KMS-11 (cell line): ENCODE results near the gene FAM151A.

ENCODE experiments used
- H2AFZ ChIP-seq: fragments of 200-600 bp; sonication (generic); 2 replicates; pipeline ENCODE4 v1.6.1; 2016; ENCODE audit warnings: antibody characterized with exemption, mixed run types, low read depth
- H3K27ac ChIP-seq: fragments of 200-600 bp; sonication (generic); 2 replicates; pipeline ENCODE4 v1.6.1; 2016; ENCODE audit warnings: mild to moderate bottlenecking, mixed run types
- H3K27me3 ChIP-seq: fragments of 200-600 bp; sonication (generic); 2 replicates; pipeline ENCODE4 v1.6.1; 2017; ENCODE audit warnings: mild to moderate bottlenecking, low read depth, mixed run types, moderate library complexity; ENCODE audit not compliant: insufficient read depth
- H3K36me3 ChIP-seq: fragments of 200-600 bp; sonication (generic); 2 replicates; pipeline ENCODE4 v1.6.1; 2017; ENCODE audit warnings: mild to moderate bottlenecking, mixed run types; ENCODE audit not compliant: insufficient read depth
- H3K4me1 ChIP-seq: fragments of 200-600 bp; sonication (generic); 2 replicates; pipeline ENCODE4 v1.6.1; 2016; ENCODE audit warnings: mild to moderate bottlenecking, low read depth, mixed run types; ENCODE audit not compliant: poor library complexity, severe bottlenecking
- H3K4me2 ChIP-seq: fragments of 200-600 bp; sonication (generic); 2 replicates; pipeline ENCODE4 v1.7.0; 2016; ENCODE audit warnings: mild to moderate bottlenecking, mixed run types
- H3K4me3 ChIP-seq: fragments of 200-600 bp; sonication (generic); IDR thresholded peaks from 2 replicates; pipeline ENCODE4 v1.6.1; 2017; ENCODE audit warnings: low read depth, low read length, mixed read lengths; ENCODE audit not compliant: insufficient read depth
- H3K79me2 ChIP-seq: fragments of 200-600 bp; sonication (generic); 2 replicates; pipeline ENCODE4 v1.6.1; 2016; ENCODE audit warnings: low read depth, mixed run types; ENCODE audit not compliant: insufficient read depth
- H3K9ac ChIP-seq: fragments of 200-600 bp; sonication (generic); 2 replicates; pipeline ENCODE4 v1.6.1; 2016; ENCODE audit warnings: mild to moderate bottlenecking, mixed run types
- H4K20me1 ChIP-seq: fragments of 200-600 bp; sonication (generic); 2 replicates; pipeline ENCODE4 v1.6.1; 2016; ENCODE audit warnings: mild to moderate bottlenecking, mixed run types; ENCODE audit not compliant: insufficient read depth
- CTCF ChIP-seq: fragments of 200-600 bp; sonication (generic); conservative IDR thresholded peaks from 2 replicates; pipeline ENCODE4 v1.6.1; 2017; ENCODE audit warnings: low read depth, mild to moderate bottlenecking, antibody characterized with exemption, low read length, moderate library complexity, mixed read lengths

Gene FAM151A

GRCh38 chr1:54658164-54658913 is 35.0 kb upstream of the FAM151A start:
- TF ChIP-seq CTCF = no peak
- Histone ChIP-seq H3K27me3 (no peaks in the 10 kb centered on the region), H2AFZ (no peak overlapping the region), H4K20me1 (no peaks in the 10 kb centered on the region), H3K27ac (no peak overlapping the region), H3K4me3 (no peak overlapping the region), H3K36me3 (no peaks in the 10 kb centered on the region), H3K4me1 (no peaks in the 10 kb centered on the region), H3K9ac (no peak overlapping the region), H3K79me2 (no peaks in the 10 kb centered on the region), H3K4me2 (no peak overlapping the region)

- Histone ChIP-seq H3K9ac (no peak overlapping the region), H3K4me2 (no peak overlapping the region), H3K36me3 (no peaks in the 10 kb centered on the region), H2AFZ (no peak overlapping the region), H3K4me3 (no peak overlapping the region), H3K27ac (no peak overlapping the region), H3K4me1 (no peaks in the 10 kb centered on the region), H3K79me2 (no peaks in the 10 kb centered on the region), H3K27me3 (no peaks in the 10 kb centered on the region), H4K20me1 (no peaks in the 10 kb centered on the region)
- no peak for TF ChIP-seq CTCF
Measured at GRCh38 chr1:54653036-54653435, 29.7 kb upstream of the FAM151A start.

- Histone ChIP-seq H3K9ac (no peak overlapping the region), H3K4me3 (no peak overlapping the region), H3K36me3 (no peaks in the 10 kb centered on the region), H3K27ac (no peak overlapping the region), H3K4me2 (no peak overlapping the region), H3K4me1 (no peaks in the 10 kb centered on the region), H2AFZ (no peak overlapping the region), H4K20me1 (no peaks in the 10 kb centered on the region), H3K79me2 (no peaks in the 10 kb centered on the region), H3K27me3 (no peaks in the 10 kb centered on the region)
- no peak for TF ChIP-seq CTCF
Measured at GRCh38 chr1:54652168-54652567, 28.8 kb upstream of the FAM151A start.

- Histone ChIP-seq H2AFZ (no peak overlapping the region), H3K27ac (no peak overlapping the region), H3K27me3 (no peaks in the 10 kb centered on the region), H3K4me3 (no peak overlapping the region), H3K79me2 (no peaks in the 10 kb centered on the region), H4K20me1 (no peaks in the 10 kb centered on the region), H3K4me2 (no peak overlapping the region), H3K36me3 (no peaks in the 10 kb centered on the region), H3K9ac (no peak overlapping the region), H3K4me1 (no peaks in the 10 kb centered on the region)
- no peak for TF ChIP-seq CTCF
Measured at GRCh38 chr1:54651608-54652007, 28.3 kb upstream of the FAM151A start.
